Retinal pigment epithelial cell (primary cell): ENCODE measurements around the gene E2F3.

Source experiments
- DNase-seq: peaks from one replicate; pipeline ENCODE4 v3.0.0-alpha.2; 2010; ENCODE audit warnings: low read depth
- H3K4me3 ChIP-seq: 2 replicates; pipeline ENCODE4 v1.5.1; 2011; ENCODE audit warnings: mild to moderate bottlenecking, low read length, control low read depth, moderate library complexity
- TF ChIP-seq, protein P1 (sequence below): conservative IDR thresholded peaks from 2 replicates; pipeline ENCODE4 v1.5.1; 2011; ENCODE audit warnings: low read depth, low read length, control low read depth, inconsistent platforms

Gene E2F3

DNA sequence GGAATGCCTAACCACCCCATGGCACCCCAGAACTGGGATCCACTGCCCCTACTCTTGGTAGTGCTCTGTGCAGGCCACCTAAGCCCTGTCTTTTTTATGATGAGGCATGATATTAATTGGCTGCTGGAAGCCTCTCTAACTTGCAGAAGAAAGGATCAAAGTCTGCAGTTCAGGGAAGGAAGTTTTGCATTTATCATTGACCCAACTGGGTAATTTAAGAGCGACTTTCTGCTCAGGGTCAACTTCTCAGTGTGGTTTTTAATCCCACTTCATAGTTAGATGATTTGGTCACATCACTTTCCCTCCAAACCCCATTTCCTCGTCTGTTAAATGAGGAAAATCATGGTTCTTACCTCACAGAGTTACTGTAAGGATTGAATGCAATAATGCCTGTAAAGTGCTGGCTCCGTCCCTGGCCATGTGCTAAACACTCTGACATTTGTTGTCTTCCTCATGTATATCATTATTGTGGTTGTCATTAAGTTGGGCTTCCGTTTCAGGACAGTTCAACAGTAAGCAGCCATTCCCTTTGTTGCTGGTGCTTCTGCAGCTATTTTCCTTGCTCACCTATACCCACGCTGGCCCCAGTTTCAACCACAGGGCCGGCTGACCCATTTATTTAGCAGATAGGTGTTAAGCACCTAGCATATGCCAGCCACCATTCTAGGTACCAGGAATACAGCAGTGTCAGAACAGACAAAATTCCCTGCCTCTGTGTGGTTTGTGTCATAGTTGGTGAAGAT is 14.2 kb downstream of the E2F3 start:
- TF ChIP-seq, protein P1, sequence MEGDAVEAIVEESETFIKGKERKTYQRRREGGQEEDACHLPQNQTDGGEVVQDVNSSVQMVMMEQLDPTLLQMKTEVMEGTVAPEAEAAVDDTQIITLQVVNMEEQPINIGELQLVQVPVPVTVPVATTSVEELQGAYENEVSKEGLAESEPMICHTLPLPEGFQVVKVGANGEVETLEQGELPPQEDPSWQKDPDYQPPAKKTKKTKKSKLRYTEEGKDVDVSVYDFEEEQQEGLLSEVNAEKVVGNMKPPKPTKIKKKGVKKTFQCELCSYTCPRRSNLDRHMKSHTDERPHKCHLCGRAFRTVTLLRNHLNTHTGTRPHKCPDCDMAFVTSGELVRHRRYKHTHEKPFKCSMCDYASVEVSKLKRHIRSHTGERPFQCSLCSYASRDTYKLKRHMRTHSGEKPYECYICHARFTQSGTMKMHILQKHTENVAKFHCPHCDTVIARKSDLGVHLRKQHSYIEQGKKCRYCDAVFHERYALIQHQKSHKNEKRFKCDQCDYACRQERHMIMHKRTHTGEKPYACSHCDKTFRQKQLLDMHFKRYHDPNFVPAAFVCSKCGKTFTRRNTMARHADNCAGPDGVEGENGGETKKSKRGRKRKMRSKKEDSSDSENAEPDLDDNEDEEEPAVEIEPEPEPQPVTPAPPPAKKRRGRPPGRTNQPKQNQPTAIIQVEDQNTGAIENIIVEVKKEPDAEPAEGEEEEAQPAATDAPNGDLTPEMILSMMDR, result no peak
- H3K4me3 ChIP-seq, result no peak overlapping the region
- DNase-seq, result no peak

DNA sequence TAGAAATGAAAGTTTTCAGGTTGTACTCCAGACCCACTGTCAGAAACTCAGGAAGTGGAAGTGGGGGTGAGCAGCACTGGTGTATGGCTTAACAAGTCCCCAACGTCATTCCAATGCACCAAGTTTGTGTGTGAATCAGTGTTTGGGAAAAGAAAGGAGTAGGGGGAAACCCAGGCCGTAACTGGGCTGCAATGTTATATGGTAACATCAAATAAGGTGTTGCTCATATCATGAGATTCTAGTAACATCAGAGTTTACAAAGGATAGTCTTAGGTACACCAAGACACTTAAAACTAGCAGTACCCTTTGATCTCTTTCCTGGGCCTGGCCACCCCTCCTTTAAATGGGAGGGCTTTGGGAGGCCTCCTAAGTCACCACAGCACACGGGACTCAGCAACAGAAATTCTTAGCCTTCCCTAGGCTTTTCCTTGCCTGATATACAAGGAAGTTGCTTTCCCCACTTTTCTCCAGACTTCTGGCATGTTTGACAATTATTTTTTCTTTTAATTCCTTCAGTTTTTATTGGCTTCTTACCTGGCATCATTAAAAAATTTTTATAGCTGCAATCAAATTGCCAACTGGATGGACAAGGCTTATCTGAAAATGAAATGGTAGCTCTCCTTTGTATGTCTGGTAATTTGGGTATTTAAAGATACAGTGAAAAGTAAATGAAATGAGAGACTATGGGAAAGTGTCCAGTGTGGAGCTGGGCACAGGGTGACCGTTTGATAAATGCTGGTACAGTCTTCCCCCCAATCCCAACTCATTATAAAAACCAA is 15.1 kb downstream of the E2F3 start:
- H3K4me3 ChIP-seq, result no peak overlapping the region
- no peak for DNase-seq
- TF ChIP-seq, protein P1, result no peak

DNA sequence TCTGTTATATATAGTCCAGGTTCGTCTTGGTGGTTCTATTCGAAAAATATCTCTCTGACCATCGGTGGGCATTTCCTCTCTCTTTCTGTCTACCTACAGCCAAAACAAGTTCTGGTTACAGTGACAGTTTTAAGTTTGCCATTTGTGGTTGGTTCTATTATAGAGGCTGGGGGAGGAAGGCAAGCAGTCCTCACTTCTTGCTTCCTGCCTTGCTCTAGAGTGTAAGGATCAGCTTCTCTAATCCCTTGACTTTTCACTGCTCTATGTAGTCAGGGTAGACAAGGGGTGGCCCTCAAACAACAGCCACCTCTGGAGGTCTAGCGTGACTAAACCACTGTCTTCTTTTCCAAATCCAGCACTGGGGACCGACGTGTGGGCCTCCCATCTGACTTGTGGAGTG is 16.1 kb downstream of the E2F3 start:
- H3K4me3 ChIP-seq, result no peak overlapping the region
- TF ChIP-seq, protein P1, result no peak
- DNase-seq, result no peak

DNA sequence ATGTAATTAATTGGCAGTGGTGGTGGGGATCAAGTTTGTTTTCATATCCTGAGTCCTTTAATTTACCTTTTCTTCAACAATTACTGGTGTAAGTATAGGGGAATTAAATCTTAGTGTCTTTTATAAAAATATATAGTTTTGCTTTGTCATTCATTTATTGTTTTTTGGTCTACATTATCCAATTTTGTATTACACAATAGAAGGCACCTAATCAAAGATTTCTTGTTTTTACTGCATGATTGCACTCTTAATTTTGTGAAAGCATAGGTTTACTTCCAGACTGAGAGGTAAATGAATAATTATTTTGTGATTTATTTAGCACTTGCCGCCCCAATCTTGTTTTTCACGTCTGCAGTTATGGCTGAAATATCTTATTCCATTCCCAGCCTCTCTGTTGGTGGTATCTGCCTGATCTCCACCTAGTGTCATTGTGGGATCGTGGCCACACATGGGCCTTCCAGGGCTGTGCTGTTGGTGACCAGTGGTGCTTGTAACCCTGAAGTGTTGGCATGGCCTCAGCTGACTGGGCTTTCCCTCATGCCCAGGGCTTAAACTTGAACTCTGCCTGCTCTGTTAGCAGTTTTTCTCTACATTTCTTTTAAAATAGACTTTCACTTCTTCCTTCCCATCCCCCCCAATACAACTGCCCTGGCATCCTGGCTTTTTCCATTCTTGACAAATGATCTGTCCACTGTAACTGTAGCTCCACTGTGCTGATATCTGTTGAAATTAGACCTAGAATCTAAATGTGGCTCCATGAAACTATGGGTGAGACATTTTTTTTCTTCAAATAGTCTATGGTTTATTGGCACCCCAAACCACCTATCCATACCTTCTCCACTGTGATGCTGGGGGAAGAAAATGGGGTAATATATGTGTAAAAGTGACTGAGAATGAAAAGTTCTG is 24.8 kb downstream of the E2F3 start:
- no peak overlapping the region for H3K4me3 ChIP-seq
- DNase-seq, result no peak
- TF ChIP-seq, protein P1, result no peak

DNA sequence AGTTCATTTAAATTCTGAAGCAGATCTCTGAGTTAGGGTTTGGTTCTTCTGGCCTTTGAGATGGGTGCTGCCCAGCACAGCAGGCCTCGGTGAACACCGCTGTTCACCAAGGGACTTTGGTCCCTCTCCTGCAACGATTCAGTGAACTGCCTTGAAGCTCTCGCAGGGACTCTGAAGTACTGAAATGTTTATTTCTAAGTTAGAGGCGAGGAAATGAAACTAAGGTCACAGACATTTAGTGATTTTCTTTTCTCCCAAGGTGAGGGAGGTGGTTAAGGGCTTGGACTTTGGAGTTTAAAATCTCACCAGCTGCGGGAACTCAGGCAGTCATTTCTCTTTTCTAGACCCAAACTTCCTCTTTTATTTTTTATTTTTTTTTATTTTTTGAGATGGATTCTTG is 26.2 kb downstream of the E2F3 start:
- no peak for DNase-seq
- TF ChIP-seq, protein P1, result no peak
- no peak overlapping the region for H3K4me3 ChIP-seq

DNA sequence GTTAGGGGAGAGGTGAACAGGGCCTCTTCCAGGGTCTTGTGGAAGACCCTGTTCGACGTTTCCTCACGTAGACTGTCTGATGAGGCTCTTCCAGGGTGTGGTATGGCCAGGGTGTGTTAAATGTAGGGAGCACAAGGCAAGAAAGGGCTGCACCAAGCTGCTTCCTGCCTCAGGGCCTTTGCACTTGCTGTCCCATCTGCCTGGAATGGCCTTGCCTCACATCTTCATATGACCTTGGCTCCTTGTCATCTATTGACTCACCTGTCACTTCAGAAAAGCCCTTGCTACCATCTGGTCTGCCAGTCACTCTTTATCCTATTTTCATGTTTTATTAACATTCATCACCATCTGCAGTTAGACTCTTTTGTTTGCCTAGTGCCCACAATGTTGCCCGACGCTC is 31.0 kb downstream of the E2F3 start:
- TF ChIP-seq, protein P1, result no peak
- no peak overlapping the region for H3K4me3 ChIP-seq
- no peak for DNase-seq
